Endothelial cell of umbilical vein (primary cell): ENCODE data around the gene TEX28. TPM values are rescaled to one million over a fixed set of nuclear protein-coding genes. Genes with fewer than 3 reads are reported as not detected.

ENCODE experiments used
- BruUV-seq: library from RNA; stranded (reverse); fragments of 400-500 nt; replicated peaks from 2 replicates; lab custom pipeline; 2021; lab: Mats Ljungman, UMichigan
- CTCF ChIA-PET: fragments of 300-600, 350-600 bp; sonication (Branson Sonifier 250); formaldehyde crosslinking; loops from one replicate; lab custom pipeline; 2021; ENCODE audit warnings: antibody characterized with exemption, inconsistent platforms; lab: Charles Lee
- POLR2A ChIA-PET: fragments of 300-600, 350-600 bp; sonication (Branson Sonifier 250); formaldehyde crosslinking; loops from one replicate; lab custom pipeline; 2021; ENCODE audit warnings: antibody characterized with exemption, inconsistent platforms; lab: Charles Lee
- DNase-seq: peaks from one replicate; pipeline ENCODE4 v3.0.0-alpha.2; 2011; ENCODE audit warnings: low read depth, low spot score
- FAIRE-seq: peaks from 2 replicates; lab custom pipeline; 2011; peaks lifted over from hg19 to GRCh38; lab: Jason Lieb, UNC
- H2AFZ ChIP-seq: 2 replicates; pipeline ENCODE4 v1.6.0; 2012; ENCODE audit warnings: low read depth, low read length, control low read depth, inconsistent platforms
- H3K27ac ChIP-seq: 2 replicates; pipeline ENCODE4 v1.5.1; 2011; ENCODE audit warnings: low read depth, mild to moderate bottlenecking, control low read depth, low read length, moderate library complexity; ENCODE audit not compliant: insufficient read depth
- H3K27me3 ChIP-seq, 2 experiments: 2 replicates each; pipeline versions ENCODE4 v1.6.0 to v1.6.1; 2011; ENCODE audit warnings: low read length in 2 of 2, mixed read lengths in 1 of 2; ENCODE audit not compliant: control insufficient read depth in 2 of 2, insufficient read depth in 2 of 2
- H3K36me3 ChIP-seq, 2 experiments: 2 replicates in 1 of 2; 3 replicates in 1 of 2; pipeline ENCODE4 v1.5.1; 2011; ENCODE audit warnings: low read length in 2 of 2, mild to moderate bottlenecking in 1 of 2, moderate library complexity in 1 of 2; ENCODE audit not compliant: control insufficient read depth in 2 of 2, insufficient read depth in 2 of 2; ENCODE audit errors: extremely low read depth in 1 of 2
- H3K4me1 ChIP-seq: 3 replicates; pipeline ENCODE4 v1.5.1; 2011; ENCODE audit warnings: mild to moderate bottlenecking, low read length; ENCODE audit not compliant: control insufficient read depth, insufficient read depth; ENCODE audit errors: extremely low read depth
- H3K4me2 ChIP-seq: 2 replicates; pipeline ENCODE4 v1.6.1; 2011; ENCODE audit warnings: low read length, control low read depth, mixed read lengths; ENCODE audit not compliant: insufficient read depth
- H3K4me3 ChIP-seq, 3 experiments: fragments of 200-600 bp in 1 of 3; sonication (generic), shearing (Covaris generic) in 1 of 3; replicated peaks in 1 of 3; 2 replicates each; pipeline ENCODE4 v1.5.1; 2011 to 2016; ENCODE audit warnings: control low read depth in 3 of 3, low read length in 3 of 3, mild to moderate bottlenecking in 2 of 3, inconsistent platforms in 1 of 3, low read depth in 1 of 3, moderate library complexity in 1 of 3; ENCODE audit not compliant: insufficient read depth in 1 of 3
- H3K79me2 ChIP-seq: 2 replicates; pipeline ENCODE4 v1.6.0; 2012; ENCODE audit warnings: low read length, inconsistent platforms; ENCODE audit not compliant: control insufficient read depth, insufficient read depth
- H3K9ac ChIP-seq: replicated peaks from 2 replicates; pipeline ENCODE3; 2011; ENCODE audit warnings: low read length, control low read depth; ENCODE audit not compliant: insufficient read depth; ENCODE audit errors: extremely low read depth
- H3K9me1 ChIP-seq: replicated peaks from 3 replicates; pipeline ENCODE4 v1.6.0; 2011; ENCODE audit warnings: mild to moderate bottlenecking, low read length; ENCODE audit not compliant: control insufficient read depth, insufficient read depth; ENCODE audit errors: extremely low read depth
- H3K9me3 ChIP-seq: replicated peaks from 2 replicates; pipeline ENCODE4 v1.5.1; 2012; ENCODE audit warnings: low read length, inconsistent platforms; ENCODE audit not compliant: control insufficient read depth, insufficient read depth
- H4K20me1 ChIP-seq: replicated peaks from 2 replicates; pipeline ENCODE3; 2011; ENCODE audit warnings: mild to moderate bottlenecking, low read length; ENCODE audit not compliant: control insufficient read depth, insufficient read depth; ENCODE audit errors: extremely low read depth
- EZH2 ChIP-seq: IDR thresholded peaks from 2 replicates; pipeline ENCODE4 v1.6.1; 2012; ENCODE audit warnings: borderline replicate concordance, low read depth, mild to moderate bottlenecking, moderate library complexity, low read length, inconsistent platforms; ENCODE audit not compliant: severe bottlenecking
- FOS ChIP-seq: IDR thresholded peaks from 2 replicates; pipeline ENCODE4 v1.6.1; 2011; ENCODE audit warnings: mild to moderate bottlenecking, low read length, moderate library complexity, borderline replicate concordance; ENCODE audit not compliant: insufficient read depth
- GATA2 ChIP-seq: IDR thresholded peaks from 2 replicates; pipeline ENCODE4 v1.7.0; 2011; ENCODE audit warnings: low read depth, mild to moderate bottlenecking, moderate library complexity, mixed read lengths, low read length; ENCODE audit not compliant: insufficient read length, insufficient read depth
- JUN ChIP-seq: IDR thresholded peaks from 2 replicates; pipeline ENCODE4 v1.6.1; 2011; ENCODE audit warnings: borderline replicate concordance, low read depth; ENCODE audit not compliant: insufficient read length, insufficient read depth
- MYC ChIP-seq: IDR thresholded peaks from one replicate; pipeline ENCODE4 v1.6.1; 2011; ENCODE audit warnings: mild to moderate bottlenecking, low read depth, low read length
- POLR2A ChIP-seq: IDR thresholded peaks from 2 replicates; pipeline ENCODE4 v1.6.1; 2012; ENCODE audit warnings: low read depth, mild to moderate bottlenecking, control low read depth, low read length
- POLR2AphosphoS5 ChIP-seq: IDR thresholded peaks from 2 replicates; pipeline ENCODE4 v1.6.1; 2012; ENCODE audit warnings: low read depth, mild to moderate bottlenecking, control low read depth, low read length, moderate library complexity; ENCODE audit not compliant: insufficient read depth
- dilution Hi-C: fragments of 300-500 bp; cut with MboI; formaldehyde crosslinking; loops from one replicate; pipeline ENCODE4 v1.15.0; 2019; ENCODE audit warnings: low sequenced_read_pairs; ENCODE audit not compliant: extremely low pct_ligation_motif_present
- intact Hi-C: fragments of 100-400 bp; cut with micrococcal nuclease; formaldehyde crosslinking; loops from one replicate; pipeline ENCODE4 v1.10.0; 2022
- polyA plus RNA-seq, 4 experiments: library from polyadenylated mRNA; depleted of rRNA in 3 of 4; stranded (reverse) in 3 of 4; unstranded in 1 of 4; fragments of >200 nt; gene quantifications; 2 replicates each; pipeline versions ENCODE4 v1.2.1 to v1.2.3, GENCODE V29; 2011 to 2012; ENCODE audit warnings: missing spikeins in 1 of 4
- total RNA-seq: library from RNA; stranded (reverse); gene quantifications from 2 replicates; pipeline ENCODE4 v1.2.3, GENCODE V29; 2021
- TF ChIP-seq, protein P1 (sequence below), 2 donors: IDR thresholded peaks; 1 replicate in 1 of 2; 2 replicates in 1 of 2; pipeline ENCODE4 v1.5.1; 2011; ENCODE audit warnings: low read length in 2 of 2, mild to moderate bottlenecking in 2 of 2, moderate library complexity in 2 of 2, control low read depth in 1 of 2, inconsistent platforms in 1 of 2, low read depth in 1 of 2; ENCODE audit not compliant: insufficient read depth in 1 of 2; ENCODE audit errors: extremely low read depth in 1 of 2
- TF ChIP-seq, protein P2 (sequence below): IDR thresholded peaks from 2 replicates; pipeline ENCODE4 v1.6.1; 2011; ENCODE audit not compliant: insufficient read depth, insufficient read length

The TEX28 gene
- total and polyA plus RNA-seq, 2 donors (not counting 3 experiments of a cell fraction or from before 2014, with no cell fraction given), result not detected

DNA sequence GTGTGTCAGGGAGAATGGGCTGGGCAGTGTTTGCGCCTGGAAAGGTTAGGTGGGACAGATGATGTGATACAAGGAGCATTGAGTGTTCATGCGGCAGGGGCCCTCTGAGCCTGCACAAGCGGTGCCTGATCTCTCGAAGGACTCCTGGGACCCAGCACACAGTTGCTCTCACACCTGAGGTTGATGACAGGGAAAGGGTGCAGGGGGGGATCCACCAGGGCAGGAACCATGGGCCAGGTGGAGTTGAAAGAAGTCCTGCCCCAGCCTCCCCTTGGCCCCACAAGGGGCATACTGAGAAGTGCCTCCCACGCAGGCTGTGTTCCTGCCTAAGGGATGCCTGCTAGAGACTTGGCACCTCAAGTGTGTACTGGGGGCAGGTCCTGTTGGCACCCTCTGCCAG, 33.7 kb upstream of the TEX28 start:
- H3K9me3 ChIP-seq, result no peaks in the 10 kb centered on the region
- H4K20me1 ChIP-seq, result no peaks in the 10 kb centered on the region
- ChIA-PET POLR2A (no interaction called here), CTCF (no interaction called here)
- H3K27me3 ChIP-seq, result no peaks in the 10 kb centered on the region
- BruUV-seq, result no TSS peak
- no peak overlapping the region for H3K4me2 ChIP-seq
- peaks cover 20% of the 10 kb centered on the region for H3K4me1 ChIP-seq
- H3K9ac ChIP-seq, result no peak overlapping the region
- no peak overlapping the region for H3K27ac ChIP-seq
- dilution Hi-C loops, result no loop called here
- DNase-seq (no peak), FAIRE-seq (no peak)
- H2AFZ ChIP-seq, result no peak overlapping the region
- H3K9me1 ChIP-seq, result no peaks in the 10 kb centered on the region
- no peak overlapping the region for H3K4me3 ChIP-seq
- H3K79me2 ChIP-seq, result no peaks in the 10 kb centered on the region
- TF ChIP-seq MYC (no peak), EZH2 (no peak), FOS (no peak), POLR2AphosphoS5 (no peak), JUN (no peak), POLR2A (no peak), GATA2 (no peak)
- TF ChIP-seq, protein P1, sequence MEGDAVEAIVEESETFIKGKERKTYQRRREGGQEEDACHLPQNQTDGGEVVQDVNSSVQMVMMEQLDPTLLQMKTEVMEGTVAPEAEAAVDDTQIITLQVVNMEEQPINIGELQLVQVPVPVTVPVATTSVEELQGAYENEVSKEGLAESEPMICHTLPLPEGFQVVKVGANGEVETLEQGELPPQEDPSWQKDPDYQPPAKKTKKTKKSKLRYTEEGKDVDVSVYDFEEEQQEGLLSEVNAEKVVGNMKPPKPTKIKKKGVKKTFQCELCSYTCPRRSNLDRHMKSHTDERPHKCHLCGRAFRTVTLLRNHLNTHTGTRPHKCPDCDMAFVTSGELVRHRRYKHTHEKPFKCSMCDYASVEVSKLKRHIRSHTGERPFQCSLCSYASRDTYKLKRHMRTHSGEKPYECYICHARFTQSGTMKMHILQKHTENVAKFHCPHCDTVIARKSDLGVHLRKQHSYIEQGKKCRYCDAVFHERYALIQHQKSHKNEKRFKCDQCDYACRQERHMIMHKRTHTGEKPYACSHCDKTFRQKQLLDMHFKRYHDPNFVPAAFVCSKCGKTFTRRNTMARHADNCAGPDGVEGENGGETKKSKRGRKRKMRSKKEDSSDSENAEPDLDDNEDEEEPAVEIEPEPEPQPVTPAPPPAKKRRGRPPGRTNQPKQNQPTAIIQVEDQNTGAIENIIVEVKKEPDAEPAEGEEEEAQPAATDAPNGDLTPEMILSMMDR (IDR thresholded peaks at IDR 0.05; ENCODE audit: extremely low read depth in 1 of 2, insufficient read depth in 1 of 2, low read depth in 1 of 2, low read length in 2 of 2), result no peak
- TF ChIP-seq, protein P2, sequence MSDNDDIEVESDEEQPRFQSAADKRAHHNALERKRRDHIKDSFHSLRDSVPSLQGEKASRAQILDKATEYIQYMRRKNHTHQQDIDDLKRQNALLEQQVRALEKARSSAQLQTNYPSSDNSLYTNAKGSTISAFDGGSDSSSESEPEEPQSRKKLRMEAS, result no peak
- H3K36me3 ChIP-seq, result no peaks in the 10 kb centered on the region
- intact Hi-C loops, result no loop called here
